HEK293T (cell line): Measurements from ENCODE around the gene LRIG1.

ENCODE experiments used
- ARNT ChIP-seq: fragments of 450-650 bp; IDR thresholded peaks from 2 replicates; pipeline ENCODE4 v1.6.1; 2017; ENCODE audit warnings: mild to moderate bottlenecking
- BHLHE40 ChIP-seq: fragments of 450-650 bp; IDR thresholded peaks from 2 replicates; pipeline ENCODE4 v1.6.1; 2016; ENCODE audit warnings: mild to moderate bottlenecking, moderate library complexity, borderline replicate concordance
- FOXM1 ChIP-seq: fragments of 450-650 bp; IDR thresholded peaks from 2 replicates; pipeline ENCODE4 v1.6.1; 2017; ENCODE audit warnings: mild to moderate bottlenecking, borderline replicate concordance
- HDGF ChIP-seq: fragments of 450-650 bp; IDR thresholded peaks from 2 replicates; pipeline ENCODE4 v1.6.1; 2017; ENCODE audit warnings: antibody characterized with exemption, borderline replicate concordance
- SP1 ChIP-seq: fragments of 450-650 bp; IDR thresholded peaks from 2 replicates; pipeline ENCODE4 v1.6.1; 2017
- SUZ12 ChIP-seq: fragments of 450-650 bp; IDR thresholded peaks from 2 replicates; pipeline ENCODE4 v1.6.1; 2016; ENCODE audit warnings: mild to moderate bottlenecking
- TARDBP ChIP-seq: fragments of 450-650 bp; IDR thresholded peaks from 2 replicates; pipeline ENCODE4 v1.6.1; 2016
- ZNF384 ChIP-seq: fragments of 450-650 bp; IDR thresholded peaks from 2 replicates; pipeline ENCODE4 v1.6.1; 2016

DNA sequence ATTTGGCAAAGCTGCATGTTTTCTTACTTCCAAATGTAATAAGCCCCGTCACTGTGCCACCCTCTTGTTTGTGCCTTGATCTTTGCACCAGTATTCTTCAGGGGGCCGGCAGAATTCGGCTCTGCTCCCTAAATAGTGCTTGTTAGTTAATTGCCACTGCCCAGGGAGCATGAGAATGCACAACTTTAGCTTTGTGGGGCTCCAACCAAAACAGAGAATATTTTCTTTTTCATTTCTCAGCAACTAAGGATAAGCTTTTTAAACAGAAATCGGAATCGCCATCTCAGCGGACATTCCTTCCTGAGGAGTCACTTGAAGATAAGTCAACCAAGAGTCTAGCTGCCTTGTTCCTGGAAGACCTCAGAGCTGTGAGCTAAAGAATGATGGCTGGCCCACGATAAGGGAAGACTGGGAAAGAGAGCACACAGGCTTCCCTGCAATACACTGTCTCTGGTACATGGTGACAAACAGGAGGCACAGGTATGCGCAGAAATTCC is 106.0 kb downstream of the LRIG1 start:
- TF ChIP-seq SP1: no peak
- no peak for TF ChIP-seq BHLHE40
- no peak for TF ChIP-seq FOXM1
- no peak for TF ChIP-seq SUZ12
- TF ChIP-seq TARDBP: no peak
- no peak for TF ChIP-seq ARNT
- no peak for TF ChIP-seq HDGF
- no peak for TF ChIP-seq ZNF384
